HCT116 (cell line): ENCODE results near the gene SLC7A1. TPM values are rescaled to one million over a fixed set of nuclear protein-coding genes. Genes with fewer than 3 reads are reported as not detected.

Experiments
- ATAC-seq: fragments of 200-7000 bp; cut with Tn5 transposase; 2 replicates; pipeline ENCODE4 v1.9.1; 2020; ENCODE audit warnings: mild to moderate bottlenecking, moderate library complexity
- BruUV-seq: library from RNA; stranded (reverse); fragments of 400-500 nt; replicated peaks from 2 replicates; lab custom pipeline; 2021; lab: Mats Ljungman, UMichigan
- CTCF ChIA-PET: fragments of 300-600 bp; sonication (Branson Sonifier 250); formaldehyde crosslinking; loops from one replicate; lab custom pipeline; 2021; ENCODE audit warnings: antibody characterized with exemption; lab: Charles Lee
- POLR2A ChIA-PET: fragments of 300-600, 350-600 bp; sonication (Branson Sonifier 250); formaldehyde crosslinking; loops from one replicate; lab custom pipeline; 2021; ENCODE audit warnings: antibody characterized with exemption; lab: Charles Lee
- RAD21 ChIA-PET, 2 experiments: fragments of 300-600 bp; sonication (Branson Sonifier 250); formaldehyde crosslinking; loops; one replicate each; lab custom pipeline; 2023; ENCODE audit warnings: low total read pairs in 2 of 2; ENCODE audit not compliant: uncharacterized antibody in 2 of 2, unreplicated experiment in 2 of 2, low non-redundant PET in 1 of 2; lab: Charles Lee
- DNase-seq: peaks from one replicate; pipeline ENCODE4 v3.0.0-alpha.2; 2010; ENCODE audit warnings: low read depth, low spot score
- H2AFZ ChIP-seq: fragments of 200-600 bp; shearing (Covaris generic), sonication (generic); 2 replicates; pipeline ENCODE4 v1.6.1; 2017; ENCODE audit warnings: low read depth, mixed run types, mixed read lengths, antibody characterized with exemption, low read length; ENCODE audit not compliant: poor library complexity, severe bottlenecking
- H3K27ac ChIP-seq: 2 replicates; pipeline ENCODE4 v1.5.1; 2012; ENCODE audit warnings: low read depth, low read length
- H3K27me3 ChIP-seq: fragments of 200-600 bp; sonication (generic); 2 replicates; pipeline ENCODE4 v1.6.1; 2016; ENCODE audit warnings: mixed run types, low read length, mixed read lengths; ENCODE audit not compliant: insufficient read depth
- H3K36me3 ChIP-seq, 2 experiments: fragments of 200-500 bp in 1 of 2; fragments of 200-600 bp in 1 of 2; sonication (Bioruptor generic) in 1 of 2; sonication (generic) in 1 of 2; 2 replicates each; pipeline versions ENCODE4 v1.5.1 to v1.6.1; 2014 to 2016; ENCODE audit warnings: low read length in 2 of 2, inconsistent platforms in 1 of 2, mixed read lengths in 1 of 2, mixed run types in 1 of 2; ENCODE audit not compliant: insufficient read depth in 2 of 2, control insufficient read depth in 1 of 2
- H3K4me1 ChIP-seq, 2 experiments: fragments of 200-600 bp in 1 of 2; sonication (generic) in 1 of 2; 2 replicates each; pipeline versions ENCODE4 v1.5.1 to v1.6.1; 2012 to 2017; ENCODE audit warnings: low read length in 2 of 2, inconsistent platforms in 1 of 2, mild to moderate bottlenecking in 1 of 2, mixed read lengths in 1 of 2, mixed run types in 1 of 2, moderate library complexity in 1 of 2; ENCODE audit not compliant: insufficient read depth in 2 of 2, control insufficient read depth in 1 of 2
- H3K4me2 ChIP-seq: fragments of 200-600 bp; sonication (generic); 2 replicates; pipeline ENCODE4 v1.6.1; 2017; ENCODE audit warnings: mixed run types, low read length, mixed read lengths
- H3K4me3 ChIP-seq, 2 experiments: fragments of 200-600 bp in 1 of 2; sonication (generic) in 1 of 2; replicated peaks in 1 of 2; 2 replicates each; pipeline ENCODE4 v1.5.1; 2011 to 2016; ENCODE audit warnings: low read length in 2 of 2, control low read depth in 1 of 2, low read depth in 1 of 2, mild to moderate bottlenecking in 1 of 2, mixed read lengths in 1 of 2, mixed run types in 1 of 2
- H3K79me2 ChIP-seq: fragments of 200-600 bp; sonication (generic); 2 replicates; pipeline ENCODE4 v1.6.1; 2017; ENCODE audit warnings: mild to moderate bottlenecking, mixed run types, low read length, moderate library complexity, mixed read lengths; ENCODE audit not compliant: insufficient read depth
- H3K9ac ChIP-seq: fragments of 200-600 bp; sonication (generic); 2 replicates; pipeline ENCODE4 v1.6.1; 2016; ENCODE audit warnings: low read length, mixed read lengths
- H3K9me2 ChIP-seq: fragments of 200-600 bp; sonication (generic), shearing (Covaris generic); 2 replicates; pipeline ENCODE4 v1.6.1; 2017; ENCODE audit warnings: mixed run types, mild to moderate bottlenecking, moderate library complexity; ENCODE audit not compliant: insufficient read depth
- H3K9me3 ChIP-seq, 2 experiments: fragments of 200-500 bp in 1 of 2; fragments of 200-600 bp in 1 of 2; sonication (Bioruptor generic) in 1 of 2; sonication (generic) in 1 of 2; 2 replicates each; pipeline ENCODE4 v1.6.1; 2014 to 2017; ENCODE audit warnings: low read length in 2 of 2, mixed read lengths in 2 of 2, inconsistent platforms in 1 of 2, low read depth in 1 of 2, mild to moderate bottlenecking in 1 of 2, mixed run types in 1 of 2, moderate library complexity in 1 of 2; ENCODE audit not compliant: control insufficient read depth in 1 of 2, insufficient read depth in 1 of 2
- H4K20me1 ChIP-seq: fragments of 200-600 bp; sonication (generic), shearing (Covaris generic); 2 replicates; pipeline ENCODE4 v1.6.1; 2017; ENCODE audit warnings: mixed run types, mild to moderate bottlenecking, moderate library complexity; ENCODE audit not compliant: insufficient read depth
- CEBPB ChIP-seq: IDR thresholded peaks from 2 replicates; pipeline ENCODE4 v1.6.1; 2012; ENCODE audit warnings: low read depth
- CTCF ChIP-seq, 3 experiments: fragments of 200-600 bp in 1 of 3; sonication (generic) in 1 of 3; IDR thresholded peaks in 2 of 3; conservative IDR thresholded peaks in 1 of 3; 2 replicates each; pipeline ENCODE4 v1.5.1; 2012 to 2017; ENCODE audit warnings: low read depth in 2 of 3, low read length in 2 of 3, antibody characterized with exemption in 1 of 3, borderline replicate concordance in 1 of 3, control low read depth in 1 of 3, mild to moderate bottlenecking in 1 of 3, mixed read lengths in 1 of 3, mixed run types in 1 of 3, moderate library complexity in 1 of 3; ENCODE audit not compliant: insufficient read depth in 1 of 3
- ELF1 ChIP-seq: IDR thresholded peaks from 2 replicates; pipeline ENCODE4 v1.6.1; 2012; ENCODE audit warnings: low read depth, borderline replicate concordance
- EZH2phosphoT487 ChIP-seq: fragments of 200-600 bp; IDR thresholded peaks from 2 replicates; pipeline ENCODE4 v1.6.1; 2018; ENCODE audit warnings: antibody characterized with exemption, borderline replicate concordance
- FOSL1 ChIP-seq: IDR thresholded peaks from 2 replicates; pipeline ENCODE4 v1.6.1; 2012; ENCODE audit warnings: low read depth
- JUND ChIP-seq: IDR thresholded peaks from 2 replicates; pipeline ENCODE4 v1.6.1; 2012
- MAX ChIP-seq: IDR thresholded peaks from 2 replicates; pipeline ENCODE4 v1.6.1; 2012
- POLR2A ChIP-seq: IDR thresholded peaks from 2 replicates; pipeline ENCODE4 v1.7.0; 2011; ENCODE audit warnings: borderline replicate concordance; ENCODE audit not compliant: insufficient read depth, insufficient read length; ENCODE audit errors: extremely low read depth
- POLR2AphosphoS5 ChIP-seq: IDR thresholded peaks from 2 replicates; pipeline ENCODE4 v1.6.1; 2011; ENCODE audit warnings: mild to moderate bottlenecking, low read depth, low read length, moderate library complexity
- SIN3A ChIP-seq: IDR thresholded peaks from 2 replicates; pipeline ENCODE4 v1.6.1; 2012; ENCODE audit warnings: low read depth
- SP1 ChIP-seq: IDR thresholded peaks from 2 replicates; pipeline ENCODE4 v1.6.1; 2012; ENCODE audit warnings: low read depth
- YY1 ChIP-seq: IDR thresholded peaks from 2 replicates; pipeline ENCODE4 v1.6.1; 2011; ENCODE audit warnings: low read length, low read depth, moderate library complexity, mild to moderate bottlenecking; ENCODE audit not compliant: insufficient replicate concordance; ENCODE audit errors: extremely low read depth
- intact Hi-C: fragments of 100-400 bp; cut with micrococcal nuclease; formaldehyde crosslinking; loops from 2 replicates; pipeline ENCODE4 v1.10.0; 2022
- total RNA-seq: library from RNA; stranded (reverse); gene quantifications from one replicate; pipeline ENCODE4 v1.2.1, GENCODE V29; 2021; ENCODE audit not compliant: unreplicated experiment
- TF ChIP-seq, protein P1 (sequence below): IDR thresholded peaks from 2 replicates; pipeline ENCODE4 v1.6.1; 2012; ENCODE audit warnings: low read depth
- TF ChIP-seq, protein P2 (sequence below): IDR thresholded peaks from 2 replicates; pipeline ENCODE4 v1.6.1; 2012

Gene SLC7A1
- total RNA-seq, 1 experiment from 2014 or later: 124 TPM

DNA sequence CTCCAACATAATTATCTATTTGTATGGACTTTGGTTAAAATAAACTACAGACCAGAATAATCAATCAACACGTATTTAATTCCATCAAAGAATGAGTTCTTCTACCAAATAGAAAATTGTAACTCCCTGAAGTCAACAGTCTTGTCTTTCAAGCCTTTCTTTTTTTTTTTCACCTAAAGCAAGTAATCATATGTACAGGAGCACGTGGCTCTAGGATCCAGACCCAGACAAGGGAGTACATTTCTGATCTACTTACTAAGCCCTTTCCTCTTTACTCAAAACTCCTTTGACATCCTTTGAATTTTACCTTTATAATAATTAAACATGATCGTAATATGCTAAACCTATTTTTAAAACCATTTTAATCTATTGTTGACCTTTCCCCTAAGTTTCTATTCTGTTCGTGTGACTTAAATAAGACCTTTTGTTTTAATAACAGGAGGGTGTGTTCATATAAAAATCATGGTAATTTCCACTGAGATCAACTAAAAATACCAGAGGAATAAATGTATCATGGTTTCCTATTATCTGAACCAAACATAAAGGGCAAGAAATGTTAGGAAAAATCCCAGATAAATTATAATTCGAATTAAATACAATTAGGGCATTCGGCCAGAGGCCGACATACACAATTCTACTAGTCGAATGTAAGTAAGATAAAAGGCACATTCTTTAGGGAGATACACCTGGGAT lies 1.7 kb downstream of the SLC7A1 start:
- no peaks in the 10 kb centered on the region for H3K9me3 ChIP-seq
- no peak for ATAC-seq
- no peak for DNase-seq
- H3K79me2 ChIP-seq: peaks cover 64% of the 10 kb centered on the region
- TF ChIP-seq CTCF (IDR thresholded peaks at IDR 0.05 in 2 of 3, conservative IDR thresholded peaks at IDR 0.05 in 1 of 3; ENCODE audit: borderline replicate concordance in 1 of 3, insufficient read depth in 1 of 3, low read depth in 2 of 3, low read length in 2 of 3): no peak
- no peaks in the 10 kb centered on the region for H3K27me3 ChIP-seq
- CTCF ChIA-PET: no interaction called here
- peaks cover 10% of the 10 kb centered on the region; the same call in 1 of the 2 replicates for H4K20me1 ChIP-seq
- no peak overlapping the region for H2AFZ ChIP-seq
- peak overlapping the region; percentile 72 to 82 for H3K4me3 ChIP-seq
- intact Hi-C loops: loop anchor here (10.0 kb wide), 1 partner anchor 251 kb away; no protein-coding TSS in a partner anchor
- H3K36me3 ChIP-seq: no peaks in the 10 kb centered on the region; a peak in 1 of 4 replicates
- H3K4me2 ChIP-seq: peak overlapping the region; percentile 87
- RAD21 ChIA-PET: no interaction called here
- peak overlapping the region; percentile 95 for H3K9ac ChIP-seq
- H3K9me2 ChIP-seq: no peaks in the 10 kb centered on the region
- H3K4me1 ChIP-seq: peaks cover 17 to 38% of the 10 kb centered on the region in 2 experiments
- peak overlapping the region; percentile 95 for H3K27ac ChIP-seq
- POLR2A ChIA-PET: no interaction called here
- TSS peak; percentile 53 for BruUV-seq

GRCh38 chr13:29591310-29591709 lies 4.2 kb downstream of the SLC7A1 start:
- H2AFZ ChIP-seq: no peak overlapping the region
- DNase-seq: no peak
- H3K9me2 ChIP-seq: no peaks in the 10 kb centered on the region
- peaks cover 16 to 35% of the 10 kb centered on the region in 2 experiments for H3K4me1 ChIP-seq
- ChIA-PET POLR2A (no interaction called here), RAD21 (no interaction called here), CTCF (no interaction called here)
- H3K36me3 ChIP-seq: peaks cover 0 to 6% of the 10 kb centered on the region in 2 experiments; a peak in 1 of 4 replicates
- H3K27me3 ChIP-seq: no peaks in the 10 kb centered on the region
- H3K27ac ChIP-seq: no peak overlapping the region
- no peak overlapping the region for H3K9ac ChIP-seq
- H3K9me3 ChIP-seq: no peaks in the 10 kb centered on the region
- H3K79me2 ChIP-seq: peaks cover 88% of the 10 kb centered on the region
- H4K20me1 ChIP-seq: peaks cover 10% of the 10 kb centered on the region; the same call in 1 of the 2 replicates
- H3K4me2 ChIP-seq: no peak overlapping the region
- intact Hi-C loops: loop anchor here (10.0 kb wide), 1 partner anchor 253 kb away; no protein-coding TSS in a partner anchor
- no TSS peak for BruUV-seq
- no peak for ATAC-seq
- H3K4me3 ChIP-seq: no peak overlapping the region
- no peak for TF ChIP-seq EZH2phosphoT487
- TF ChIP-seq, protein P1, sequence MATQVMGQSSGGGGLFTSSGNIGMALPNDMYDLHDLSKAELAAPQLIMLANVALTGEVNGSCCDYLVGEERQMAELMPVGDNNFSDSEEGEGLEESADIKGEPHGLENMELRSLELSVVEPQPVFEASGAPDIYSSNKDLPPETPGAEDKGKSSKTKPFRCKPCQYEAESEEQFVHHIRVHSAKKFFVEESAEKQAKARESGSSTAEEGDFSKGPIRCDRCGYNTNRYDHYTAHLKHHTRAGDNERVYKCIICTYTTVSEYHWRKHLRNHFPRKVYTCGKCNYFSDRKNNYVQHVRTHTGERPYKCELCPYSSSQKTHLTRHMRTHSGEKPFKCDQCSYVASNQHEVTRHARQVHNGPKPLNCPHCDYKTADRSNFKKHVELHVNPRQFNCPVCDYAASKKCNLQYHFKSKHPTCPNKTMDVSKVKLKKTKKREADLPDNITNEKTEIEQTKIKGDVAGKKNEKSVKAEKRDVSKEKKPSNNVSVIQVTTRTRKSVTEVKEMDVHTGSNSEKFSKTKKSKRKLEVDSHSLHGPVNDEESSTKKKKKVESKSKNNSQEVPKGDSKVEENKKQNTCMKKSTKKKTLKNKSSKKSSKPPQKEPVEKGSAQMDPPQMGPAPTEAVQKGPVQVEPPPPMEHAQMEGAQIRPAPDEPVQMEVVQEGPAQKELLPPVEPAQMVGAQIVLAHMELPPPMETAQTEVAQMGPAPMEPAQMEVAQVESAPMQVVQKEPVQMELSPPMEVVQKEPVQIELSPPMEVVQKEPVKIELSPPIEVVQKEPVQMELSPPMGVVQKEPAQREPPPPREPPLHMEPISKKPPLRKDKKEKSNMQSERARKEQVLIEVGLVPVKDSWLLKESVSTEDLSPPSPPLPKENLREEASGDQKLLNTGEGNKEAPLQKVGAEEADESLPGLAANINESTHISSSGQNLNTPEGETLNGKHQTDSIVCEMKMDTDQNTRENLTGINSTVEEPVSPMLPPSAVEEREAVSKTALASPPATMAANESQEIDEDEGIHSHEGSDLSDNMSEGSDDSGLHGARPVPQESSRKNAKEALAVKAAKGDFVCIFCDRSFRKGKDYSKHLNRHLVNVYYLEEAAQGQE: no peak
- no peak for TF ChIP-seq POLR2A
- TF ChIP-seq POLR2AphosphoS5: no peak
- TF ChIP-seq FOSL1: no peak
- TF ChIP-seq CEBPB: no peak
- no peak for TF ChIP-seq ELF1
- no peak for TF ChIP-seq SIN3A
- no peak for TF ChIP-seq YY1
- no peak for TF ChIP-seq MAX
- TF ChIP-seq, protein P2, sequence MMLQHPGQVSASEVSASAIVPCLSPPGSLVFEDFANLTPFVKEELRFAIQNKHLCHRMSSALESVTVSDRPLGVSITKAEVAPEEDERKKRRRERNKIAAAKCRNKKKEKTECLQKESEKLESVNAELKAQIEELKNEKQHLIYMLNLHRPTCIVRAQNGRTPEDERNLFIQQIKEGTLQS: no peak
- TF ChIP-seq SP1: no peak
- no peak for TF ChIP-seq JUND
